Measurements from ENCODE around the gene NHLRC4.

- TF ChIP-seq CTCF (conservative IDR thresholded peaks at IDR 0.05 in 1 of 2, IDR thresholded peaks at IDR 0.05 in 1 of 2; ENCODE audit: low read depth in 1 of 2, low read length in 2 of 2) (no peak), EZH2 (IDR thresholded peaks at IDR 0.05; ENCODE audit: low read length, missing control alignments) (no peak)
Measured at GRCh38 chr16:554640-555365, 12.0 kb upstream of the NHLRC4 start.
